Hindlimb muscle (tissue), 1 donor: ENCODE results near the gene SENP3. TPM values are rescaled to one million over a fixed set of nuclear protein-coding genes. Genes with fewer than 3 reads are reported as not detected.

ENCODE experiments used
- DNase-seq: peaks from one replicate; pipeline ENCODE4 v3.0.0-alpha.2; 2013
- polyA plus RNA-seq: library from polyadenylated mRNA; unstranded; fragments of 120-200 nt; gene quantifications from one replicate; pipeline ENCODE4 v1.2.1, GENCODE V29; 2013; ENCODE audit not compliant: insufficient read length

Gene SENP3
- polyA plus RNA-seq, 1 donor, result 34.1 TPM

GRCh38 chr17:7556627-7557026 is 5.1 kb upstream of the SENP3 start:
- DNase-seq, result no peak

- DNase-seq, result no peak
Measured at GRCh38 chr17:7557147-7557764, 4.5 kb upstream of the SENP3 start.

- DNase-seq, result peak; percentile 89
Measured at GRCh38 chr17:7557775-7558543, 3.8 kb upstream of the SENP3 start.

- DNase-seq, result no peak
Measured at GRCh38 chr17:7558544-7559319, 3.0 kb upstream of the SENP3 start, which contains the start of gene TNFSF13. TNFSF13 (plus strand) TSS chr17:7558750; CDS start chr17:7559040, 290 bp downstream.

GRCh38 chr17:7559320-7560171 is 2.2 kb upstream of the SENP3 start:
- no peak for DNase-seq

- DNase-seq, result no peak
Measured at GRCh38 chr17:7560172-7561027, 1.3 kb upstream of the SENP3 start.

GRCh38 chr17:7561028-7561575 is 617 bp upstream of the SENP3 start:
- peak; percentile 90 for DNase-seq

- no peak for DNase-seq
Measured at GRCh38 chr17:7562208-7562605, 488 bp downstream of the SENP3 start.

- no peak for DNase-seq
Measured at GRCh38 chr17:7563115-7563869, 1.6 kb downstream of the SENP3 start.

- no peak for DNase-seq
Measured at GRCh38 chr17:7569571-7569970, 7.9 kb downstream of the SENP3 start.

GRCh38 chr17:7570351-7570750 is 8.6 kb downstream of the SENP3 start:
- DNase-seq, result no peak

GRCh38 chr17:7572338-7572587 is 10.5 kb downstream of the SENP3 start:
- DNase-seq, result no peak

GRCh38 chr17:7572588-7573323 is 11.0 kb downstream of the SENP3 start:
- peak; percentile 99 for DNase-seq

- peak; percentile 94 for DNase-seq
Measured at GRCh38 chr17:7573324-7574080, 11.8 kb downstream of the SENP3 start.

- no peak for DNase-seq
Measured at GRCh38 chr17:7574176-7574953, 12.6 kb downstream of the SENP3 start.

- no peak for DNase-seq
Measured at GRCh38 chr17:7575481-7575883, 13.8 kb downstream of the SENP3 start.

GRCh38 chr17:7575959-7576358 is 14.2 kb downstream of the SENP3 start:
- no peak for DNase-seq

GRCh38 chr17:7576432-7576937 is 14.8 kb downstream of the SENP3 start:
- no peak for DNase-seq
